ENCODE measurements around the gene SH3RF2. TPM values are rescaled to one million over a fixed set of nuclear protein-coding genes. Genes with fewer than 3 reads are reported as not detected.
"Not testable (repeated sequence)": the region's sequence is repeated elsewhere in the genome, so short reads cannot be mapped to it uniquely, and the experiment has no call there.

The SH3RF2 gene
- total and polyA plus RNA-seq, 2 donors: 1.0 TPM

GRCh38 chr5:145948047-145948446, 11.7 kb downstream of the SH3RF2 start:
- H3K4me3 ChIP-seq (ENCODE audit: low read depth, low read length): no peak overlapping the region
- WGBS: 96% methylated on average over 3 of the region's 3 CpGs
- peaks cover 2% of the 10 kb centered on the region for H3K4me1 ChIP-seq (ENCODE audit: insufficient read depth)
- DNase-seq (ENCODE audit: extremely low spot score): no peak
- H3K27ac ChIP-seq (ENCODE audit: low read depth): no peak overlapping the region
- H3K36me3 ChIP-seq (ENCODE audit: insufficient read depth): no peaks in the 10 kb centered on the region

- H3K4me3 ChIP-seq (ENCODE audit: low read depth, low read length): no peak overlapping the region
- 74% methylated on average over 6 of the region's 6 CpGs for WGBS
- H3K36me3 ChIP-seq (ENCODE audit: insufficient read depth): no peaks in the 10 kb centered on the region
- peaks cover 2% of the 10 kb centered on the region for H3K4me1 ChIP-seq (ENCODE audit: insufficient read depth)
- H3K27ac ChIP-seq (ENCODE audit: low read depth): no peak overlapping the region
- no peak for DNase-seq (ENCODE audit: extremely low spot score)
These were observed 12.5 kb downstream of the SH3RF2 start for GRCh38 chr5:145948921-145949320.

GRCh38 chr5:145949474-145949873, 13.1 kb downstream of the SH3RF2 start:
- H3K36me3 ChIP-seq (ENCODE audit: insufficient read depth): no peaks in the 10 kb centered on the region
- no peak overlapping the region for H3K4me3 ChIP-seq (ENCODE audit: low read depth, low read length)
- H3K27ac ChIP-seq (ENCODE audit: low read depth): no peak overlapping the region
- WGBS: 53% methylated on average over 2 of the region's 2 CpGs
- DNase-seq (ENCODE audit: extremely low spot score): no peak
- peaks cover 2% of the 10 kb centered on the region for H3K4me1 ChIP-seq (ENCODE audit: insufficient read depth)

GRCh38 chr5:145951071-145951470, 14.7 kb downstream of the SH3RF2 start:
- no peak overlapping the region for H3K27ac ChIP-seq (ENCODE audit: low read depth)
- peaks cover 2% of the 10 kb centered on the region for H3K4me1 ChIP-seq (ENCODE audit: insufficient read depth)
- H3K4me3 ChIP-seq (ENCODE audit: low read depth, low read length): no peak overlapping the region
- no peaks in the 10 kb centered on the region for H3K36me3 ChIP-seq (ENCODE audit: insufficient read depth)
- DNase-seq (ENCODE audit: extremely low spot score): no peak
- 32% methylated on average over 3 of the region's 3 CpGs for WGBS

GRCh38 chr5:145953202-145953601, 16.8 kb downstream of the SH3RF2 start:
- 75% methylated on average over 2 of the region's 2 CpGs for WGBS
- H3K4me1 ChIP-seq (ENCODE audit: insufficient read depth): peaks cover 2% of the 10 kb centered on the region
- DNase-seq (ENCODE audit: extremely low spot score): no peak

GRCh38 chr5:145954140-145954539, 17.8 kb downstream of the SH3RF2 start:
- H3K36me3 ChIP-seq (ENCODE audit: insufficient read depth); H3K4me3 ChIP-seq (ENCODE audit: low read depth, low read length); H3K27ac ChIP-seq (ENCODE audit: low read depth); H3K4me1 ChIP-seq (ENCODE audit: insufficient read depth); DNase-seq (ENCODE audit: extremely low spot score): not testable (repeated sequence)
- 93% methylated on average over 3 of the region's 3 CpGs for WGBS

More at GRCh38 chr5:145953202-145953601, 16.8 kb downstream of the SH3RF2 start:
- H3K27ac ChIP-seq (ENCODE audit: low read depth): no peak overlapping the region
- H3K4me3 ChIP-seq (ENCODE audit: low read depth, low read length): no peak overlapping the region
- no peaks in the 10 kb centered on the region for H3K36me3 ChIP-seq (ENCODE audit: insufficient read depth)

- Histone ChIP-seq H3K27ac (ENCODE audit: low read depth) (no peak overlapping the region), H3K4me3 (ENCODE audit: low read depth, low read length) (no peak overlapping the region), H3K4me1 (ENCODE audit: insufficient read depth) (no peaks in the 10 kb centered on the region), H3K36me3 (ENCODE audit: insufficient read depth) (no peaks in the 10 kb centered on the region)
- no peak for DNase-seq (ENCODE audit: extremely low spot score)
- 82% methylated on average over 3 of the region's 3 CpGs for WGBS
These were observed 21.0 kb downstream of the SH3RF2 start for GRCh38 chr5:145957388-145957787.

- Histone ChIP-seq H3K36me3 (ENCODE audit: insufficient read depth) (no peaks in the 10 kb centered on the region), H3K4me3 (ENCODE audit: low read depth, low read length) (no peak overlapping the region), H3K4me1 (ENCODE audit: insufficient read depth) (no peaks in the 10 kb centered on the region), H3K27ac (ENCODE audit: low read depth) (no peak overlapping the region)
- DNase-seq (ENCODE audit: extremely low spot score): no peak
- whole genome bisulfite sequencing: 44% methylated on average over 6 of the region's 6 CpGs
These were observed 22.1 kb downstream of the SH3RF2 start for GRCh38 chr5:145958436-145958835.

GRCh38 chr5:145960166-145960565, 23.8 kb downstream of the SH3RF2 start:
- no peak overlapping the region for H3K27ac ChIP-seq (ENCODE audit: low read depth)
- no peak overlapping the region for H3K4me3 ChIP-seq (ENCODE audit: low read depth, low read length)
- 54% methylated on average over 1 of the region's 1 CpG for WGBS
- DNase-seq (ENCODE audit: extremely low spot score): no peak
- no peaks in the 10 kb centered on the region for H3K4me1 ChIP-seq (ENCODE audit: insufficient read depth)
- no peaks in the 10 kb centered on the region for H3K36me3 ChIP-seq (ENCODE audit: insufficient read depth)

GRCh38 chr5:145960848-145961600, 24.6 kb downstream of the SH3RF2 start:
- no peaks in the 10 kb centered on the region for H3K36me3 ChIP-seq (ENCODE audit: insufficient read depth)
- no peak overlapping the region for H3K27ac ChIP-seq (ENCODE audit: low read depth)
- no peak for DNase-seq (ENCODE audit: extremely low spot score)
- no peak overlapping the region for H3K4me3 ChIP-seq (ENCODE audit: low read depth, low read length)
- WGBS: 47% methylated on average over 4 of the region's 4 CpGs
- no peaks in the 10 kb centered on the region for H3K4me1 ChIP-seq (ENCODE audit: insufficient read depth)

- no peaks in the 10 kb centered on the region for H3K36me3 ChIP-seq (ENCODE audit: insufficient read depth)
- no peaks in the 10 kb centered on the region for H3K4me1 ChIP-seq (ENCODE audit: insufficient read depth)
- no peak overlapping the region for H3K4me3 ChIP-seq (ENCODE audit: low read depth, low read length)
- WGBS: 92% methylated on average over 2 of the region's 2 CpGs
- DNase-seq (ENCODE audit: extremely low spot score): no peak
- H3K27ac ChIP-seq (ENCODE audit: low read depth): no peak overlapping the region
These were observed 25.6 kb downstream of the SH3RF2 start for GRCh38 chr5:145962001-145962400.

GRCh38 chr5:145964008-145964407, 27.6 kb downstream of the SH3RF2 start:
- not testable (repeated sequence) for H3K27ac ChIP-seq (ENCODE audit: low read depth); H3K4me3 ChIP-seq (ENCODE audit: low read depth, low read length); DNase-seq (ENCODE audit: extremely low spot score); H3K36me3 ChIP-seq (ENCODE audit: insufficient read depth); H3K4me1 ChIP-seq (ENCODE audit: insufficient read depth)
- 91% methylated on average over 9 of the region's 9 CpGs for WGBS

- DNase-seq (ENCODE audit: extremely low spot score): no peak
- Histone ChIP-seq H3K4me3 (ENCODE audit: low read depth, low read length) (no peak overlapping the region), H3K36me3 (ENCODE audit: insufficient read depth) (no peaks in the 10 kb centered on the region), H3K4me1 (ENCODE audit: insufficient read depth) (no peaks in the 10 kb centered on the region), H3K27ac (ENCODE audit: low read depth) (no peak overlapping the region)
- 66% methylated on average over 4 of the region's 4 CpGs for WGBS
These were observed 29.4 kb downstream of the SH3RF2 start for GRCh38 chr5:145965804-145966203.

- WGBS: 82% methylated on average over 2 of the region's 2 CpGs
- Histone ChIP-seq H3K4me3 (ENCODE audit: low read depth, low read length) (no peak overlapping the region), H3K27ac (ENCODE audit: low read depth) (no peak overlapping the region), H3K36me3 (ENCODE audit: insufficient read depth) (no peaks in the 10 kb centered on the region), H3K4me1 (ENCODE audit: insufficient read depth) (no peaks in the 10 kb centered on the region)
- no peak for DNase-seq (ENCODE audit: extremely low spot score)
These were observed 30.9 kb downstream of the SH3RF2 start for GRCh38 chr5:145967296-145967695.

Data from urinary bladder (tissue), 4 donors.